Osteoblast (primary cell): ENCODE data around the gene KCTD2. TPM values are rescaled to one million over a fixed set of nuclear protein-coding genes. Genes with fewer than 3 reads are reported as not detected.

Experiments used
- DNase-seq: peaks from one replicate; pipeline ENCODE4 v3.0.0; 2011; ENCODE audit warnings: low spot score, mixed read lengths; ENCODE audit not compliant: insufficient read length; ENCODE audit errors: missing footprints
- H2AFZ ChIP-seq: 2 replicates; pipeline ENCODE4 v1.6.0; 2011; ENCODE audit warnings: mild to moderate bottlenecking, low read length
- H3K27ac ChIP-seq: 2 replicates; pipeline ENCODE4 v1.5.1; 2011; ENCODE audit warnings: mild to moderate bottlenecking, low read depth, low read length, moderate library complexity
- H3K27me3 ChIP-seq: 2 replicates; pipeline ENCODE4 v1.6.0; 2012; ENCODE audit warnings: mild to moderate bottlenecking, control low read depth, inconsistent platforms, low read length, moderate library complexity; ENCODE audit not compliant: insufficient read depth
- H3K36me3 ChIP-seq: 2 replicates; pipeline ENCODE4 v1.5.1; 2011; ENCODE audit warnings: mild to moderate bottlenecking, low read length, control low read depth, moderate library complexity; ENCODE audit not compliant: insufficient read depth
- H3K4me1 ChIP-seq: 2 replicates; pipeline ENCODE4 v1.5.1; 2011; ENCODE audit warnings: mild to moderate bottlenecking, low read length, control low read depth, moderate library complexity; ENCODE audit not compliant: insufficient read depth
- H3K4me2 ChIP-seq: 2 replicates; pipeline ENCODE4 v1.6.0; 2011; ENCODE audit warnings: mild to moderate bottlenecking, low read length; ENCODE audit not compliant: insufficient read depth
- H3K4me3 ChIP-seq: fragments of 200-600 bp; sonication (generic); 3 replicates; pipeline ENCODE4 v1.5.1; 2012; ENCODE audit warnings: mild to moderate bottlenecking, low read length, inconsistent platforms; ENCODE audit not compliant: insufficient read depth
- H3K79me2 ChIP-seq: 2 replicates; pipeline ENCODE4 v1.6.0; 2012; ENCODE audit warnings: mild to moderate bottlenecking, low read length, control low read depth, inconsistent platforms; ENCODE audit not compliant: insufficient read depth
- H3K9me3 ChIP-seq: 2 replicates; pipeline ENCODE4 v1.5.1; 2011; ENCODE audit warnings: low read depth, low read length, control low read depth
- H4K20me1 ChIP-seq: 2 replicates; pipeline ENCODE4 v1.6.0; 2012; ENCODE audit warnings: mild to moderate bottlenecking, low read length, control low read depth; ENCODE audit not compliant: insufficient read depth
- total RNA-seq: library from RNA; depleted of rRNA; stranded (reverse); fragments of >200 nt; gene quantifications from 2 replicates; pipeline ENCODE4 v1.2.3, GENCODE V29; 2012
- TF ChIP-seq, protein P1 (sequence below): IDR thresholded peaks from 2 replicates; pipeline ENCODE4 v1.5.1; 2011; ENCODE audit warnings: mild to moderate bottlenecking, low read depth, low read length, moderate library complexity; ENCODE audit errors: extremely low read depth

Gene KCTD2
- total RNA-seq, 1 donor: 20.3 TPM

DNA sequence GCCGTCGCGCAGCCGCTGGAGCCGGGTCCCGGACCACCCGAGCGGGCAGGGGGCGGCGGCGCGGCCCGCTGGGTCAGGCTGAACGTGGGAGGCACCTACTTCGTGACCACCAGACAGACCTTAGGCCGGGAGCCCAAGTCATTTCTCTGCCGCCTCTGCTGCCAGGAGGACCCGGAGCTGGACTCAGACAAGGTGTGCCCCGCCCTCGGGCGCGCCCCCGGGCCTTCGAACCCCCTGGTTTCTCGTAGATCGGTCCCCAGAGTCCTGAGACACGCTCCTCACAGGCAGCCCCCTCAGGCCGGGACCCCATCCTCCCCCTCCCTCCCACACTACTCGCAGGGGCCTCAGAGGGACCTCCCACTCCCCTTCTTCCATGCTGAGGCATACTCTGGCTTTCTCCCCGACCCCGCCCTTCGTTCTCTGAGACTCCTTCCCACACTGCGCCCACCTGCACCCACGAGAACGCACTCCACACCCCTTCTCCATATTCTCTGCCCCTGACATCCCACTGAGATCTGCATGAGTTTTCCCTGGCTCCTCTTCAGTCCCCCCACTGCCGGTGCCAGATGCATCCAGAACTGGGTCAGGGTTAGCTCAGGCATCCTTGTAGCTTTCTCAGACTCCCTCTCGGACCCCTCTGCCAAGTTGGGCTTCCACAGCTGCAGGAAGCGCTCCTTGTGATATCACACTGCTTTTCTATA lies 523 bp downstream of the KCTD2 start:
- no peaks in the 10 kb centered on the region for H3K9me3 ChIP-seq
- DNase-seq: peak; percentile 77
- no peaks in the 10 kb centered on the region for H3K27me3 ChIP-seq
- H3K4me1 ChIP-seq: peaks cover 18% of the 10 kb centered on the region
- peak overlapping the region; percentile 100 for H3K4me3 ChIP-seq
- peaks cover 51% of the 10 kb centered on the region for H3K79me2 ChIP-seq
- H3K4me2 ChIP-seq: peak overlapping the region; percentile 88
- peak overlapping the region; percentile 53 for H3K27ac ChIP-seq
- TF ChIP-seq, protein P1, sequence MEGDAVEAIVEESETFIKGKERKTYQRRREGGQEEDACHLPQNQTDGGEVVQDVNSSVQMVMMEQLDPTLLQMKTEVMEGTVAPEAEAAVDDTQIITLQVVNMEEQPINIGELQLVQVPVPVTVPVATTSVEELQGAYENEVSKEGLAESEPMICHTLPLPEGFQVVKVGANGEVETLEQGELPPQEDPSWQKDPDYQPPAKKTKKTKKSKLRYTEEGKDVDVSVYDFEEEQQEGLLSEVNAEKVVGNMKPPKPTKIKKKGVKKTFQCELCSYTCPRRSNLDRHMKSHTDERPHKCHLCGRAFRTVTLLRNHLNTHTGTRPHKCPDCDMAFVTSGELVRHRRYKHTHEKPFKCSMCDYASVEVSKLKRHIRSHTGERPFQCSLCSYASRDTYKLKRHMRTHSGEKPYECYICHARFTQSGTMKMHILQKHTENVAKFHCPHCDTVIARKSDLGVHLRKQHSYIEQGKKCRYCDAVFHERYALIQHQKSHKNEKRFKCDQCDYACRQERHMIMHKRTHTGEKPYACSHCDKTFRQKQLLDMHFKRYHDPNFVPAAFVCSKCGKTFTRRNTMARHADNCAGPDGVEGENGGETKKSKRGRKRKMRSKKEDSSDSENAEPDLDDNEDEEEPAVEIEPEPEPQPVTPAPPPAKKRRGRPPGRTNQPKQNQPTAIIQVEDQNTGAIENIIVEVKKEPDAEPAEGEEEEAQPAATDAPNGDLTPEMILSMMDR: no peak
- peaks cover 3% of the 10 kb centered on the region for H4K20me1 ChIP-seq
- H3K36me3 ChIP-seq: peaks cover 19% of the 10 kb centered on the region
- no peak overlapping the region for H2AFZ ChIP-seq

DNA sequence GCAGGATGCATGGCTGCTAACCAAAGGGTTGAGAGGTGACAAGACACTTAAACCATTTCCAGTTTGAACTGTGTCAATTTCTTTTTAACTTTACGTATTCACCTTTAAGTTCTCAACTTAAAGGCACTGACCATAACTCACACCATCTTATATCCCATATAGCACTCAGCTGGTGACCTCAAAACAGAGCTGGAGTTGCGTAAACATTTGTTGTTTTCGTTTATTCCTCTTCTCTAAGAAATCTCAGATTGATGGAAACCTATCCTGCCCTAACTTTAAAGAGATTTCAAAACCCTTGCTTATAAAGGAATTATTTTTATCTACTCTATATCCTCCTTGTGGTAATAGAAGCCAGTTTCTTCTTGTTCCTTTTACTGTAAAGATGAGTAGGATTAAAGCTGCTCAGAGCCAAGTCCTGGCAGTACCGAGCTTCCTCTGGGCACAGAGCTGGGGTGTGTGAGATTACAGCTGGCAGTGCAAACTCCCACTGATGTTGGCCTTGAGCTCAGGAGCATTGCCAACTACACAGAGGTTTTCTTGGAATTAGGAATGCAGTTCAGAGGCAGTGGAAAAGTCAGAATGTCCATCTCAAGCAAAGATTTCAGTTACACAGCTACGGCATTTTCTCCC lies 1.3 kb downstream of the KCTD2 start:
- peak; percentile 63 for DNase-seq
- H3K4me1 ChIP-seq: peaks cover 18% of the 10 kb centered on the region
- peaks cover 3% of the 10 kb centered on the region for H4K20me1 ChIP-seq
- H3K4me3 ChIP-seq: peak overlapping the region; percentile 100
- peaks cover 24% of the 10 kb centered on the region for H3K36me3 ChIP-seq
- H3K9me3 ChIP-seq: no peaks in the 10 kb centered on the region
- peak overlapping the region; percentile 53 for H3K27ac ChIP-seq
- no peak overlapping the region for H2AFZ ChIP-seq
- H3K79me2 ChIP-seq: peaks cover 47% of the 10 kb centered on the region
- peak overlapping the region; percentile 88 for H3K4me2 ChIP-seq
- no peaks in the 10 kb centered on the region for H3K27me3 ChIP-seq
- TF ChIP-seq, protein P1: no peak

DNA sequence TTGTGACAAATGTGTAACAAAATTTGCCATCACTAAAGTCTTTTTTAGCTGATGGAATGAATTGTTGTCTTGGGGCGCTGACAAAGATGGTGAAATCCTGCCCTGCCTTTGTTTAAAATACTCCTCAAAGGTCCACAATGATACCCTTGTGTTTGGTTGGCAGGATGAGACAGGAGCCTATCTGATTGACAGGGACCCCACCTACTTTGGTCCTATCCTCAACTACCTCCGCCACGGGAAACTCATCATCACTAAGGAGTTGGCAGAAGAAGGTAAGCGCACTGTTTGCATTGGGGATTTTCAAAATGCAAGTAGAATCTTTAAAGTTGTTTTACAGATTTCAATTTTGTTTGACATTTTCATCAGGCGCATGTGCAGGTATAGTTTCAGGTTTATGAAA lies 2.0 kb downstream of the KCTD2 start:
- H3K79me2 ChIP-seq: peaks cover 42% of the 10 kb centered on the region
- H4K20me1 ChIP-seq: peaks cover 3% of the 10 kb centered on the region
- no peak overlapping the region for H2AFZ ChIP-seq
- peak overlapping the region; percentile 88 for H3K4me2 ChIP-seq
- no peak overlapping the region for H3K4me3 ChIP-seq
- peaks cover 18% of the 10 kb centered on the region for H3K4me1 ChIP-seq
- no peaks in the 10 kb centered on the region for H3K9me3 ChIP-seq
- H3K27me3 ChIP-seq: no peaks in the 10 kb centered on the region
- TF ChIP-seq, protein P1: no peak
- H3K36me3 ChIP-seq: peaks cover 31% of the 10 kb centered on the region
- peak overlapping the region; percentile 3 for H3K27ac ChIP-seq
- DNase-seq: no peak

DNA sequence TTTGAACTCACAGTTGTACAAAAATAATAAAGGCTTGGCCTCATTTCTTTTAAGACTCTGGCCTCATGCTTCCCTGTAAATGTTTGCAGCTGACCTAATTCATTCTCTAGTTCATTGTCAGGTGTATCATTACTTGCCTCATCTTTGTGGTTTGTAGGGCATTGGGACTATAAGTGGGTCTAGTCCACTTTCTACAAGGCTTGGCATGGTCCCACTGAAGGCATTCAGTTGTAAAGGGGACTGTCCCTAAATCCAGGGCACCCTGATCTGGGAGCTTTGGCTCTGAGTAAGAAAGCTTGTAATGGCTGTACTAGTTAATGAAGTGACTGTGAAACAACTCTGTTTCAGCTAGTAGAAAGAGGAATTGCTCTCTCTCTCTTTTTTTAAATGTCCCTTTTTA lies 2.7 kb downstream of the KCTD2 start:
- H3K4me2 ChIP-seq: no peak overlapping the region
- no peak overlapping the region for H3K27ac ChIP-seq
- no peaks in the 10 kb centered on the region for H3K27me3 ChIP-seq
- TF ChIP-seq, protein P1: no peak
- H4K20me1 ChIP-seq: peaks cover 3% of the 10 kb centered on the region
- H3K4me1 ChIP-seq: peaks cover 18% of the 10 kb centered on the region
- no peak overlapping the region for H2AFZ ChIP-seq
- peaks cover 38% of the 10 kb centered on the region for H3K79me2 ChIP-seq
- H3K36me3 ChIP-seq: peaks cover 33% of the 10 kb centered on the region
- H3K4me3 ChIP-seq: no peak overlapping the region
- DNase-seq: peak; percentile 31
- no peaks in the 10 kb centered on the region for H3K9me3 ChIP-seq
